ENCODE data around the gene SRBD1.

SRBD1 gene

DNA sequence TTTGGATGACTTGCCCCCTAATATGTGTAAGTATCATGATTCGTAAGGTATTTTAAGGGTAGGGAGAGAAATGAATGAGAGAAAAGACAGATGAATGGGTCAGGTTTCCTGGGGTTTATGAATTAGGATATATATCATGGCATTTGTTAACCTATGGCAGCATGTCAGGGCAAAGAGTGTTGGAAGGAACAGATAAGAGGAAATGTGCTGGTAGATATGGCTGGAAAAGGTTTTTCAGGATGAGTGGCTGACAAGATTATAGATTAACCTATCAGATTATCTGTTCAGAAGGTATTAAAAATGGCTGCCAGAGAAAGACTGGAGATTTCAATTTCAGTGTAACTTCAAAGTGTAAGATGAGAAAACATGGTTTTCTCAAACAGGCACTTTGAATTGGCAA lies 67.8 kb downstream of the SRBD1 start:
- DNase-seq, result no peak

DNA sequence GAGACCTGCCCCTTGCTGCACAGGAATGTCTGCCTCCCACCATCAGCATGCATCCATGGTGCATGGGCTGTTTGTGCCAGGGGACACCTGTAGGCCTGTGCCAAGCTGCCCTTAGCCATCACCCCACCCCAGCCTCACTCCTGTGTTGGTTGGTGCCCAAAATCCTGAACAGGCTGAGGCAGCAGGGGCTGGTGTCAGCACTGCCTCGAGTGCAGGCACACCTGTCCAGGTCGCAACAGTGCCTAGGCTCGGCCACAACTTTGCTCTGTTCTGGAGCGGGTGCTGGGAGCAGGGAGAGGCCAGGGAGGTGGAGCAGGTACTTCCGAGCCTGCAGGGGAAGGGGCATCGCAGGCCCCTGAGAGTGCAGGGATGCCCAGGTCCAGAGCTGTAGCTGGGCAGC lies 69.1 kb downstream of the SRBD1 start:
- DNase-seq, result no peak

DNA sequence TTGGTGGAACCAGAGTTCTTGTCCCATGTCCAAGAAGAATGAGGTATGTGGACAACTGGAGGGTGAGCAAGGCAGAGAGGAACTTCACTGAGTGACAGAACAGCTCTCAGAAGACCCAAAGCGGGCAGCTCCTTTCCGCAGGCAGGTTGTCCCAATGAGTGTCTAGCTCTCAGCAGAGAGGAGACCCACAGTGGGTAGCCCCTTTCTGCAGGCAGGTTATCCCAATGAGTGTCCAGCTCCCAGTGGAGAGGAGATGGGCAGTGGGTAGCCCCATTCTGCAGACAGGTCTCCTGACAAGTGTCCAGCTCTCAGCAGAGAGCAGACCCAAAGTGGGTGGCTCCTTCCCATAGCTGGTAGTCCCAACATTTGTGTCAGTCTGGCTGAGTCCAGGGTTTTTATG lies 69.6 kb downstream of the SRBD1 start:
- no peak for DNase-seq

- no peak for DNase-seq
Observed at GRCh38 chr2:45540942-45541341, 70.1 kb downstream of the SRBD1 start.

DNA sequence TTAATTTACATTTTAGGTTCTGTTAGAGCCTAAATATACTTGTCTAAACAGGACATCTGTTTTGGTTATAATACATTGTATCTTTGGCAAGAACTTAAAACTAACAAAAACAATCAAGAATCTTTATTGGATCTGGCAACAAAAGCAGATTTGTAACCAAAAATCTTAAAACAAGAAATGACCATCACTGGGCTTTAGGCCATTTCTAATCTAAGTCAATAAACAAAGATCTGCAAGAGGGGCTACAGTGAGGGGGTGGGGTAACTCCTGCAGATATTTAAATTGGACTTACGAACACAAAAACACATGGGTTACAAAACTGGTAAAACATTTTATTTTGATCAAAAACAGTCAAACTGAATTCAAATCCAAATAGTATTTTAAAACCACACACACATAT lies 77.3 kb downstream of the SRBD1 start:
- no peak for DNase-seq

DNA sequence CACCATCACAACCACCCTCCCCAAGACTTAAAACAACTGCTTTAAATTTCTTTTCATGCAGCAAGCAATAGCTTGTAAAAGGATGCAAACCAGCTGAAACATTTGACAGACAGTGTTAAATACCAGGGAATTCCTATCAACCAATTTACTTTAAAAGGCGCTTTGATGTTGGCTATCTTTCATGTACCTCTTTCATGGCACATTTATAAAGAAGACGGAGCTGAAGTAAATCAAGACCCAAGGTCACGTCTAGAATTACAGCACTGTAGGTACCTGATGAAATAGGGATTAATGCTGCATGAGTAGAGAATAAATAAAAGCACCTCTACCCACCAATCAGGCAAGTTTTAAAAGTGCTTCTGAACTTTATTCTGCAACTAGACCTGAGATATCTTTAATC lies 78.9 kb downstream of the SRBD1 start:
- DNase-seq, result no peak

DNA sequence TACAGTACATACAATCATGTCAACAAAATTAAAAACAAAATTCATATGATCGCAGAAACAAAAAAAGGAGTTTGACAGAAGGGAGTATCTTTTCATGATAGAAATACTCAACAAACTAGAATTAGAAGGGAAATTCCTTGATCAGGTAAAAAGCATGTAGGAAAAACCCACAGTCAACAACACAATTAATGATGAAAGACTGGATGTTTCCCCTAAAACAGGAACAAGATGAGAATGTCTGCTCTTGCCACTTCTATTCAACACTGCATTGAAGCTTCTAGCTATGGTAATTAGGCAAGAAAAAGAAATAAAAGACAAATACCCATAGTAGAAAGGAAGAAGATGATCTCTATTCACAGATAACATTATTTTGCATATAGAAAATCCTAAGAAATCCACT lies 87.1 kb downstream of the SRBD1 start:
- DNase-seq, result no peak

DNA sequence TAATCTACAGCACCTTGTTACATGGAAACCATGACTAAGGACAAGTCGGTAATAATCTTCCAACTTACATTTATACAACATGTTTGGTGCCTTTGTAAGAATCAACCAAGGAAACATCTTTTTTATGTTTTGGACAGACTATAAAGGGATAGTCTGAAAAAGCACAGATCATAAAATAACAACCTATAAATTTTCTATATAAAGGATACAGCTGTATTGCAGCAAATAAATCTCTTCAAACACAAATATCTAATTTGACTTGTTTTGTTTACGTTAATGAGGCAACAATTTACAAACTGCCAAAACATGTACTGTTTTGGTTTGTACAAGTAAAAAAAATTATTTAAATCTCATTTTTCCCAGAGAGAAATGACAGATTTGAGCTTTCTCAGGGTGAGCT lies 92.5 kb downstream of the SRBD1 start:
- no peak for DNase-seq

DNA sequence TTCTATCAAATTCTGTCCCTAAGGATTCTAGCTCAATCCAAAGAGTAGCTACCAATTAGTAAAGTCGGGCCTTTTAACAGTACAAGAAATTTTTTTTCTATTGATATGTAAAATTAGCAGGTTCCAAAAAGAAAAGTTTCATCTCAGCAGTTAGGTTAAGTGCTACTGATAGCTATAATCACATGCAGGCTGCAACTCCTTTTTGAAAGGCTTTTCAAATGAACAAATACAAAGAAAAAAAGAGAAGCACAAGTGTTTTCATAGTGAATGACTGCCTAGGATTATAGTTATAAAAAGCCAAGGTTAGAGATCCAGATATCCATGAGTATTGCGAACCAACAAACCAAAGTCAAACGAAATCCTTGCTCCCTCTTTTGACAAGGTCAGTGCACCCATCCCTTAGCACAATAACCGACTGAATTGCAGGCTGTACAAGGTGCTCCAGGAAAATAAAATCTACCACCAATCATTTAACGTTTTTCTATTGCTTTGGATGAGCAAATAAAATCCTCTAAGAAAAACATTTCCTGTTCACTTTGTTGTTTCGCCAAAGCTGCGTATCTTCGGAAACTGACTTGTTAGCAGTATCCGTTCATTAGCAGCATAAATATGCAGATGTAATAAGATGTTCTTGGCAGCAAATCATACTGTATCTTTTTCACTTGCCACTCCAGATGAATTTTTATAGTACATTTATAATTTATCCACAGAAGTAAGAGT lies 100.2 kb downstream of the SRBD1 start:
- no peak for DNase-seq

- DNase-seq, result no peak
Observed at GRCh38 chr2:45506756-45507155, 104.3 kb downstream of the SRBD1 start.

DNA sequence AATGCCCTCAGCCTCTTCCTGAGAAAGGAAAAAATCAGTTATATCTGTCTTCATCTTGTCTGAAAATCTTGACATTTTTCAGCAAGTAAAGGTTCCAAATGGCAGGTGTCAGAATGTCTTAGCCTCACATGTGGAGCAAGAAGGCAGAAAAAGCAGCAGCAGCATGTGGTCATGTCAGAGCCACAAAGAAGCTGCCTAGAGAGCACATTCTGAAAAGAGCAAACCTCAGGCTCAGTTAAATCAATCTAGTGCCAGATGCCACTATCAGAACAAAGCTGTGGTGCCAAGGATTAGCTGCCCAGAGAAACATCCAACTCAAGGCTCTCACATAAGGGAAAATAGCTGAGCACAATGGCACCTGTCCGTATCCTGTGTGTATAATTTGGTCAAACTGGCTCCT lies 105.9 kb downstream of the SRBD1 start:
- DNase-seq, result no peak

DNA sequence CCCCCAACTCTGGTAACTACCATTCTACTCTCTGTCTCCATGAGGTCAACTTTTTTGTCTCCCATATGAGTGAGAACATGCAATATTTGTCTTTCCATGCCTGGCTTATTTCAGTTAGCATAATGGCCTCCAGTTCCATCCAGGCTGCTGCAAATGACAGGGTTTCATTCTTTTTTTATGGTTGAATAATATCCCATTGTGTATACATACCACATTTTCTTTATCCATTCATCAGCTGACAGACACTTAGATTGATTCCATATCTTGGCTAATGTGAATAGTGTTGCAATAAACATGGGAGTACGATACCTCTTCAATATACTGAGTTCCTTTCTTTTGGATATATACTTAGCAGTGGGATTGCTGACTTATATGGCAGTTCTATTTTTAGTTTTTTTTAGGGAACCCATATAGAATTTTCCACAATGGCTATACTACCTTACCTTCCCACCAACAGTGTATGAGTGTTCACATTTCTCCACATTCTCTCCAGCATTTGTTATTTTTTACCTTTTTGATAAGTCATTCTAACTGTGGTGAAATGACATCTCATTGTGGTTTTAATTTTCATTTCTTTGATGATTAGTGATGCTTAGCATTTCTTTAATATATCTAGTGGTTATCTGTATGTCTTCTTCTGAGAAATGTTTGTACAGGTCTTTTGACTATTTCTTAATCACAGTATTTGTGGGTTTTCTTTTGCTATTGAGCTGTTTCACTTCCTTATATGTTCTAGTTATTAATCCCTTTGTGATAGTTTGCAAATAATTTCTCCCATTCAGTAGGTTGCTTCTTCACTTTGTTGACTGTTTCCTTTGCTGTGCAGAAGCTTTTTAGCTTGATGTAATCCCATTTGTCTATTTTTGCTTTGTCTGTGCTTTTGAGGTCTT lies 112.2 kb downstream of the SRBD1 start:
- no peak for DNase-seq

DNA sequence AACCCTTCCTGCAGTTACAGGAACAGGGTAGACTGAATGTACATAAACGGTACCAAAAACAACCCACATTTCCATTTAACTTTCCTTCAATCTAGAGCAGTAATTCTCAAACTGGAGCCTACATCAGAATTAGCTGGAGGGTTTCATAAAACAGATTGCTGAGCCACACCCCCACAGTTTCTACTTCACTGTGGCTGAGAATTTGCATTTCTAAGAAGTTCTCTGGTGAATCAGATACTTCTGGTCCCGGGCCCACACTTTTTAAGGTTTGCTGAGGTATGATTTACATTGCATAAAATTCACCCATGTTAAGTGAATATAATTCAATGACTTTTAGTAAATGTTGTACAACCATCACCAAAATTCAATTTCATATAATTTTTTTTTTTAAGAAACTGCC lies 113.7 kb downstream of the SRBD1 start:
- no peak for DNase-seq

- no peak for DNase-seq
Observed at GRCh38 chr2:45496869-45497268, 114.2 kb downstream of the SRBD1 start.

DNA sequence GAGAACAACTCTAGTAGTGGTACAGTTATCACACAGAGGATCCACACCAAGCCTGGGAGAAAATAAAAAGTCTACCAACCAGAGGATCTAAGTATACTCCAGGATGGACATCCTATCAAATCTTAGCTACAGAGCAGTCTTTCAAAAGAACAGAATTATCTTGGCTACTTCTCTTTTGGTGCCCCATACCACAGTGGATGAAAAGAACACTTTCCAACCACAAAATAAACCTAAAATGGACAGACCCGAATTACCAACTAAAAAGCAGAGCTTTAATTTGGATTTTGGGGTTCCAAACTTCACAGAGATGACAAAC lies 116.1 kb downstream of the SRBD1 start:
- no peak for DNase-seq

GRCh38 chr2:45494275-45494977 lies 116.6 kb downstream of the SRBD1 start:
- DNase-seq, result peak; percentile 54

DNA sequence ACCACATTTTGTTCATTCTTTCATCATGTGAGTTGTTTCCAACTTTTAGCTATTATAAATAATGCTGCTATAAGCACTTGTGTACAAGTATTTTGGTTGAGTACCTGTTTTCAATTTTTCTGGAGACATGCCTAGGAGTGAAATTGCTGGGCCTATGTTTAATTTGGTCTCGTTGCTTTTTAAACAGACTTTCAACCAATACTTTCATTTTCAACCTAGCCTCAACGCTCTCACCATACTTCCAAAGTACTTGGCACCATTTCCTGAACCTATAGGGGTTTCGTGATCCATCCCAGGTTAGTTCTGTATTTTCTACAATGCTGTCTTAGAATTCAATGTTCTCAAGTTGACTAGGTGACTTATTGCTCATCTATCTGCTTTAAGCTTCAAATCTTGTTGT lies 126.1 kb downstream of the SRBD1 start:
- no peak for DNase-seq

DNA sequence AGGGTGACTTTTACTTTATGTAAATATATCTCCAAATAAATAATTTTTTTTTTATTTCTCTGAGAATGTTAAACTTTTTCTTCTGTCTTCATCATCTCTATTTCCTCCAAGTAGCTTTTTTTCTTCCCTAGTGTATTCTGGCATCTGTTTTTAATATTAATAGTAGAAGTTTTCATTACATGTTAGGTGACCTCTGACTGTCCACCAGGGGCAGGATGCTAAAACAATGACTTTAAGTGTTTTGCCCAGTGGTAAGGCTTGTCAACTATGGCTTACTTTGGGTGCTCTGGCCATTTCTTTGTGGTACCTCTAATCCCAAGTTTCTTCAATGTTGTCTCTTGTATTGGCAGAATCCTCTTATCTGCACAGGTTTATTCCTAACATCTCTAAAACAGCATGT lies 127.1 kb downstream of the SRBD1 start:
- peak; percentile 28 for DNase-seq

DNA sequence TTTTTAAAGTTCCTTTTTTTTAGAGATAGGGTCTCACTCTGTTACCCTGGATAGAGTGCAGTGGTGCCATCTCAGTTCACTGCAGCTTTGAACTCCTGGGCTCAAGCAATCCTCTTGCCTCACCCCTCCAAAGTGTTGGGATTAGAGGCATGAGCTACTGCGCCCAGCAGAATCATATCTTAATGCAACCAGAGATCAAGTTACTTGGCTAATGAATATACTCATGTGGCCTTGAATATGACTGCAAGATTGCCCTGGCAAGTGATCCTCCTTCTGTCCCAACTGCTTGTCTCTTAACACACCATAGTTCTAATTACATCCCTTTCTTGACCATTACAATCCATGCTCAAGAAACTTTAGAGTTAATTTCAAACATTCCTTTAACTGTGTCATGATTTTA lies 133.5 kb downstream of the SRBD1 start:
- DNase-seq, result no peak

DNA sequence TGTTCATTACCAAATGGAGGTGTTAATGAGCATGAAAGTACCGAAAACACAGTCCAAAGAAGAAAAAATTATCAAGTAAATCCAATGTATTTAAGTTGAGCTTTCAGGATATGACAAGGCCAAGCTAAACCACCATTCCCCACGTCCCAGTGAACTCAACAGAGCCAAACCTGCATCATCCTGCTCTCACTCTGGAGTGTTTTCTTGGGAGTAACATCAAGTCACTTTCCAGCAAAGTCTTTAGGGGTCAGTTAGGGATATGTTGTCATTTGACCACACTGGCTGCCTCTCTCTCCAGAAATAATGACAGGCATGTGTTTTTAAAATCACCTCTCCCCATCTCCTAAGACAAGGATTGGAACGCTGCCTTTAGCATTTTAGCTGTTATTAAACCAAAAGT lies 140.5 kb downstream of the SRBD1 start:
- no peak for DNase-seq

DNA sequence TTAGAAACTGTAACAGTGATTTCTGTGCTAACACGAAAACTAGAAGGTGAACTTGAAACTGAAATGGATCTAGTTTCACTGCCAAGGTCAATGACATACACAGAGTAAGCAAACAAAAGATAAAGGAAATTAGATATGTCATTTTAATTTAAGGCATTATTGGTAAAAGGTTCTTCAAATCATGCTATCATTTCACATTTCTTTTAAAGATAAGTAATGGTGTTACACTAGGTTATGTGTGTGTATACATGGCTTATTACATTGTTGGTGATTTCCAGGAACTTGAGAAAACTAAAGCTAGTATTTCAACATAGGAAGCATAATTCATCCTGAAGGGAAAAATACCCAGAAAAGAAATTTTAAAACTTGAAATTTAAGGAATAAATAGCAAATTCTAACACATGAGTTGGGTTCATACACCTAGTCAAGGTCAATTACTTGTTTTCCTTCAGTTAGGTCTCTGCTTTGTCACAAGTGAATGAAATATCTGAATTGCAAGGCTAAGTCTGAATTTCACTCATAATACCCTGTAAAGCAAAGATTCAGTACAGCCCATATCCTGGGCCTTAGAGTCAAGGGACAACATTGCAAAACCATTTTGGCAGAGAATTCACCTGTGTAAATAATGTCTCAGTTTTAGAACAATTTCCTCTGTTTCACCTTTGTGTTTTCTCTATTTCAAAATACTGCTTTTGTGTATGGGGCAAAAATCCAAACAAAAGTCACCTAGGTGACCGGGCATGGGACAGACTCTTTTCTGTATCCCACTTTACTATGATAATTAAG lies 141.6 kb downstream of the SRBD1 start:
- no peak for DNase-seq

GRCh38 chr2:45468279-45468678 lies 142.8 kb downstream of the SRBD1 start:
- DNase-seq, result no peak

GRCh38 chr2:45466053-45466452 lies 145.0 kb downstream of the SRBD1 start:
- DNase-seq, result no peak
